ENCODE measurements around the gene CPSF3.
"Not testable (repeated sequence)": the region's sequence is repeated elsewhere in the genome, so short reads cannot be mapped to it uniquely, and the experiment has no call there.

CPSF3 gene

GRCh38 chr2:9472511-9472910, 49.1 kb downstream of the CPSF3 start:
- no peak for DNase-seq

GRCh38 chr2:9473308-9473984, 50.0 kb downstream of the CPSF3 start:
- no peak for DNase-seq

GRCh38 chr2:9473985-9474360, 50.5 kb downstream of the CPSF3 start:
- no peak for DNase-seq

- no peak for DNase-seq
Measured at GRCh38 chr2:9474361-9475057, 51.1 kb downstream of the CPSF3 start, which contains the start of gene IAH1. TSS of gene IAH1 (plus strand) at chr2:9474551. CDS start at chr2:9474567, 16 bp downstream.

GRCh38 chr2:9477914-9478313, 54.5 kb downstream of the CPSF3 start:
- DNase-seq = no peak

- no peak for DNase-seq
Measured at GRCh38 chr2:9478526-9478925, 55.1 kb downstream of the CPSF3 start.

GRCh38 chr2:9480157-9480556, 56.7 kb downstream of the CPSF3 start:
- DNase-seq = no peak

GRCh38 chr2:9483107-9483506, 59.7 kb downstream of the CPSF3 start:
- no peak for DNase-seq

GRCh38 chr2:9484533-9484932, 61.1 kb downstream of the CPSF3 start:
- DNase-seq = no peak

- no peak for DNase-seq
Measured at GRCh38 chr2:9488583-9489547, 65.4 kb downstream of the CPSF3 start.

GRCh38 chr2:9490789-9491188, 67.3 kb downstream of the CPSF3 start:
- DNase-seq = no peak

GRCh38 chr2:9492927-9493326, 69.5 kb downstream of the CPSF3 start:
- no peak for DNase-seq

- DNase-seq = no peak
Measured at GRCh38 chr2:9493478-9493877, 70.0 kb downstream of the CPSF3 start.

- no peak for DNase-seq
Measured at GRCh38 chr2:9494081-9494480, 70.6 kb downstream of the CPSF3 start.

GRCh38 chr2:9497017-9497416, 73.6 kb downstream of the CPSF3 start:
- DNase-seq = no peak

GRCh38 chr2:9498210-9498609, 74.8 kb downstream of the CPSF3 start:
- no peak for DNase-seq

- no peak for DNase-seq
Measured at GRCh38 chr2:9508931-9509330, 85.5 kb downstream of the CPSF3 start.

GRCh38 chr2:9513946-9514345, 90.5 kb downstream of the CPSF3 start:
- not testable (repeated sequence) for DNase-seq

- DNase-seq = no peak
Measured at GRCh38 chr2:9517118-9517782, 93.8 kb downstream of the CPSF3 start.

- no peak for DNase-seq
Measured at GRCh38 chr2:9518163-9518562, 94.7 kb downstream of the CPSF3 start.

- no peak for DNase-seq
Measured at GRCh38 chr2:9518780-9519179, 95.3 kb downstream of the CPSF3 start.

- DNase-seq = no peak
Measured at GRCh38 chr2:9519250-9519649, 95.8 kb downstream of the CPSF3 start.

Data from KG1 (cell line).